SK-N-SH treated with all-trans-retinoic acid at 6 μM for 48 hours (cell line): Measurements from ENCODE around the gene LTBP1.

ENCODE experiments used
- ATAC-seq: fragments of 200-7000 bp; cut with Tn5 transposase; 3 replicates; pipeline ENCODE4 v1.9.1; 2020; ENCODE audit warnings: mild to moderate bottlenecking, moderate library complexity
- ARNTL ChIP-seq: fragments of 450-650 bp; formaldehyde crosslinking; IDR thresholded peaks from 2 replicates; pipeline ENCODE4 v1.5.0; 2020; ENCODE audit warnings: low read depth, mild to moderate bottlenecking, moderate library complexity, borderline replicate concordance
- BACH2 ChIP-seq: fragments of 250-450 bp; sonication (Bioruptor Pico); IDR thresholded peaks from 2 replicates; pipeline ENCODE4 v1.9.0; 2021; ENCODE audit warnings: mild to moderate bottlenecking, borderline replicate concordance
- CREB5 ChIP-seq: fragments of 250-450 bp; sonication (Bioruptor Pico); IDR thresholded peaks from 2 replicates; pipeline ENCODE4 v1.5.1; 2020; ENCODE audit warnings: low read depth, mild to moderate bottlenecking, moderate library complexity
- CSDC2 ChIP-seq: fragments of 250-450 bp; sonication (Bioruptor Pico); IDR thresholded peaks from 2 replicates; pipeline ENCODE4 v1.5.0; 2020; ENCODE audit warnings: mild to moderate bottlenecking, moderate library complexity
- CSRNP3 ChIP-seq: fragments of 250-450 bp; sonication (Bioruptor Pico); IDR thresholded peaks from 2 replicates; pipeline ENCODE4 v1.5.1; 2021; ENCODE audit warnings: mild to moderate bottlenecking, moderate library complexity
- ESRRG ChIP-seq: fragments of 250-450 bp; sonication (Bioruptor Pico); IDR thresholded peaks from 2 replicates; pipeline ENCODE4 v1.6.1; 2021; ENCODE audit warnings: mild to moderate bottlenecking
- GLIS3 ChIP-seq: fragments of 250-450 bp; sonication (Bioruptor Pico); IDR thresholded peaks from 2 replicates; pipeline ENCODE4 v1.5.0; 2020; ENCODE audit warnings: mild to moderate bottlenecking, moderate library complexity
- ISL1 ChIP-seq: fragments of 250-450 bp; sonication (Bioruptor Pico); IDR thresholded peaks from 2 replicates; pipeline ENCODE4 v2.1.2; 2022; ENCODE audit warnings: mild to moderate bottlenecking, moderate library complexity
- OSR1 ChIP-seq: fragments of 250-450 bp; sonication (Bioruptor Pico); IDR thresholded peaks from 2 replicates; pipeline ENCODE4 v1.8.0; 2022; ENCODE audit warnings: moderate library complexity, mild to moderate bottlenecking, inconsistent platforms
- PATZ1 ChIP-seq: fragments of 250-450 bp; sonication (Bioruptor Pico); IDR thresholded peaks from 2 replicates; pipeline ENCODE4 v1.8.0; 2020; ENCODE audit warnings: mild to moderate bottlenecking, moderate library complexity, borderline replicate concordance
- POU6F1 ChIP-seq: fragments of 250-450 bp; sonication (Bioruptor Pico); IDR thresholded peaks from 2 replicates; pipeline ENCODE4 v1.8.0; 2021; ENCODE audit warnings: low read depth, mild to moderate bottlenecking, moderate library complexity, borderline replicate concordance
- PPARA ChIP-seq: fragments of 250-450 bp; sonication (Bioruptor Pico); IDR thresholded peaks from 2 replicates; pipeline ENCODE4 v1.5.0; 2020; ENCODE audit warnings: mild to moderate bottlenecking, borderline replicate concordance
- RARB ChIP-seq: fragments of 250-450 bp; sonication (Bioruptor Pico); IDR thresholded peaks from 2 replicates; pipeline ENCODE4 v1.8.0; 2021; ENCODE audit warnings: mild to moderate bottlenecking, moderate library complexity
- TCF4 ChIP-seq: fragments of 250-450 bp; sonication (Bioruptor Pico); IDR thresholded peaks from 2 replicates; pipeline ENCODE4 v1.8.0; 2021; ENCODE audit warnings: mild to moderate bottlenecking, moderate library complexity, borderline replicate concordance
- TOX ChIP-seq: fragments of 250-450 bp; sonication (Bioruptor Pico); IDR thresholded peaks from 2 replicates; pipeline ENCODE4 v1.8.0; 2021; ENCODE audit warnings: mild to moderate bottlenecking, moderate library complexity, borderline replicate concordance
- TSHZ2 ChIP-seq: fragments of 250-450 bp; sonication (Bioruptor Pico); IDR thresholded peaks from 2 replicates; pipeline ENCODE4 v1.5.0; 2020; ENCODE audit warnings: mild to moderate bottlenecking, moderate library complexity
- ZC3H10 ChIP-seq: fragments of 250-450 bp; sonication (Bioruptor Pico); IDR thresholded peaks from 2 replicates; pipeline ENCODE4 v1.5.1; 2021; ENCODE audit warnings: mild to moderate bottlenecking, moderate library complexity
- ZFP30 ChIP-seq: fragments of 450-650 bp; formaldehyde crosslinking; IDR thresholded peaks from 2 replicates; pipeline ENCODE4 v1.5.0; 2022; ENCODE audit warnings: mild to moderate bottlenecking, moderate library complexity
- ZNF565 ChIP-seq: fragments of 450-650 bp; formaldehyde crosslinking; conservative IDR thresholded peaks from 2 replicates; pipeline ENCODE4 v1.5.0; 2020; ENCODE audit warnings: low read depth, mild to moderate bottlenecking, moderate library complexity
- ZNF70 ChIP-seq: fragments of 450-650 bp; formaldehyde crosslinking; IDR thresholded peaks from 2 replicates; pipeline ENCODE4 v1.5.0; 2020; ENCODE audit warnings: mild to moderate bottlenecking, moderate library complexity
- ZNF8 ChIP-seq: fragments of 450-650 bp; formaldehyde crosslinking; IDR thresholded peaks from 2 replicates; pipeline ENCODE4 v1.5.0; 2020; ENCODE audit warnings: mild to moderate bottlenecking, moderate library complexity

Gene LTBP1

GRCh38 chr2:32901313-32901712, 45.4 kb upstream of the LTBP1 start:
- TF ChIP-seq TSHZ2 (CRISPR knock-in tag) = no peak
- TF ChIP-seq ZNF70 (CRISPR knock-in tag) = no peak
- TF ChIP-seq PATZ1 (CRISPR knock-in tag) = no peak
- no peak for TF ChIP-seq PPARA (CRISPR knock-in tag)
- TF ChIP-seq ZNF8 (CRISPR knock-in tag) = no peak
- TF ChIP-seq CSRNP3 = no peak
- TF ChIP-seq ZFP30 (CRISPR knock-in tag) = no peak
- TF ChIP-seq GLIS3 (CRISPR knock-in tag) = no peak
- no peak for TF ChIP-seq POU6F1 (CRISPR knock-in tag)
- TF ChIP-seq CREB5 (CRISPR knock-in tag) = no peak
- TF ChIP-seq TOX = no peak
- no peak for TF ChIP-seq ESRRG (CRISPR knock-in tag)
- no peak for TF ChIP-seq RARB
- TF ChIP-seq ZNF565 (CRISPR knock-in tag) = no peak
- TF ChIP-seq BACH2 (CRISPR knock-in tag) = no peak
- TF ChIP-seq OSR1 = no peak
- TF ChIP-seq ZC3H10 (CRISPR knock-in tag) = no peak
- ATAC-seq = no peak

GRCh38 chr2:32902174-32902573, 44.6 kb upstream of the LTBP1 start:
- TF ChIP-seq ZC3H10 (CRISPR knock-in tag) (no peak), ARNTL (no peak), PPARA (CRISPR knock-in tag) (no peak), ZNF70 (CRISPR knock-in tag) (no peak)
- ATAC-seq = no peak

GRCh38 chr2:32902986-32903385, 43.8 kb upstream of the LTBP1 start:
- ATAC-seq = no peak
- TF ChIP-seq ZC3H10 (CRISPR knock-in tag) = no peak
- no peak for TF ChIP-seq GLIS3 (CRISPR knock-in tag)
- no peak for TF ChIP-seq ZNF70 (CRISPR knock-in tag)
- no peak for TF ChIP-seq CREB5 (CRISPR knock-in tag)
- TF ChIP-seq ISL1 (CRISPR knock-in tag) = no peak
- no peak for TF ChIP-seq ESRRG (CRISPR knock-in tag)
- TF ChIP-seq PATZ1 (CRISPR knock-in tag) = no peak
- no peak for TF ChIP-seq CSDC2
- no peak for TF ChIP-seq ZNF565 (CRISPR knock-in tag)
- TF ChIP-seq ZFP30 (CRISPR knock-in tag) = no peak
- no peak for TF ChIP-seq TCF4
- TF ChIP-seq RARB = no peak
